NCI-H345 treated with DMSO at 0.1 percent for 48 hours (cell line): ENCODE measurements around the gene JMJD1C.

ENCODE experiments used
- DNase-seq: peaks from one replicate; lab custom pipeline; 2025; ENCODE audit not compliant: unreplicated experiment; lab: John Stamatoyannopoulos, UW

The JMJD1C gene

DNA sequence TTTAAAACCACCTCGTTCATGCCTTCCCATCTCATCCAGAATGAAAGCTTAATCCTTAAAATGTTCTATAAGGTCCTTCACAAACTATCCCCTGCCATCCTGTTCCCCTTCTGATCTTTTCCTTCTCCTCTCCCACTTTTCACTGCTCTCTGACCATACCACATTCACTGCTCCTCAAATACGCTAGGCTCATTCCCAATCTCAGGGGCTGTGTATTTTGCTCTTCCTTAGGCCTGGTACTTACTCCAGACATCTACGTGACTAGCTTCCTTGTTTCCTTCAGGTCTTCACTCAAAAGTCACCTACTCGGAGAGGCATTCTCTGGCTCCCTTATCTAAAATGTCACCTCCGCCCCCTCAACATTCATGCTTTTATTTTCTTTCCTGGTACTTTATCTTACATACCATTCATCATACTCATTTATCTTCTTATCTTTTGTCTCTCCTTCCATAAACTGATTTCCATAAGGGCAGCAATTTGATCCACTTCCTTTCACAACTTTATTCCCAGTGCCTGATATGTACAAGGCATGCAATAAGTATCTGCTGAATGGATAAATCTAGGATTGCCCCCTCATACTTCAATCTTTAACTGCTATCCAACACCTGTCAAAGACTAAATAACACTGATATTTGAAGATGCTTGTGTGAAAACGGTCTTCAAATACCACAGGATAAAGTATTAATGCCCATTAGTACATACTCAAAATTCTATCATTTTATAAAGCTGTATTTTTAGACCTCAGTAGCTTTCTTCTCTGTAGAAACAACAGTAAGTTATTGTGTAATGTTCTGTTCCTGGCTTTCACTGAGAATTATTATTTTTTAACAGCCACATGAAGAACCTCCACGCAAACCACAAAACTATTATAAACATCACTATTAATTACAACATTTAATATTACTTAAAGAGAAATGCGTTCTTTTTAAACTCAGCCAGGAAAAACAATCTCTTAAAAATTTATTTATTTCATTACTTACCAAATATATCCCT lies 27.0 kb downstream of the JMJD1C start:
- DNase-seq, result no peak

GRCh38 chr10:63437116-63437949 lies 28.4 kb downstream of the JMJD1C start:
- no peak for DNase-seq

- no peak for DNase-seq
These were observed 29.6 kb downstream of the JMJD1C start for GRCh38 chr10:63436225-63436624.

DNA sequence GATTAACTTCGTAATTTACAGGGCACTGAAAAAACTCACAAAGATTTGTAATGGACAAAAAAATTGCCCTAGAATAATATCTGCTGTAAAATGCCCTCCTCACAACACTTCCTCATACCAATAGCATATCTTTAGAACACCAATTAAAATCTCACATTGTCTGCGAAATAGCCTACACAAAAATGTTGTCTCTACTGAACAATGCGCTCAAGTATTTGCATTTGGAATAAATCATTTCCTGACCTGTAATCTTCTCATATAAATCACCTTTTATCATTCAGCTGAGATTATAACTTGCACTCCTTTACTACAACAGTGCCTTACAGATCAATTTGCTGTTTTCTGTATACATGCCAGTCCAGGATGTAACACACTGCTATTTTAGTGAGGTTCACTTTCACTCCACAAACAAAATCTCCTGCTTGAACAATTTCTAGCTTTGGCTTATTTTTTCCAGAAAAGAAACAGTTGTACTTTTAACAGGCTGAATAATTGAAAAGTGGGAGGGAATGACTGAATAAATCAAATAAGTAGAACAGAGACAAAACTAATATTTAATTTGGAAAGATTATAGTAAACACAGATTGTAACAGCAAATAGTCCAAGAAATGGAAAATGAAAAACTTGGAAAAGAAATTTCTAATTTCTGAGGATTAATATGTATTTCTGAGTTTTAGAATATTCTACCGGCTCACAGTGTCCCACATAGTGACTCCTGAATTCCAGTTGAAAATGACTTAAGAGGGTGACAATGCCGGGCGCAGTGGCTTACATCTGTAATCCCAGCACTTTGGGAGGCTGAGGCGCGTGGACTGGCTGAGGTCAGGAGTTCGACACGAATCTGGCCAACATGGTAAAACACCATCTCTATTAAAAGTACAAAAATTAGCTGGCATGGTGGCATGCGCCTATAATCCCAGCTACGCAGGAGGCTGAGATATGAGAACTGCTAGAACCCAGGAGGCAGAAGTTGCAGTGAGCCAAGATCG lies 30.6 kb downstream of the JMJD1C start:
- DNase-seq, result no peak

GRCh38 chr10:63431962-63432797 lies 33.6 kb downstream of the JMJD1C start:
- DNase-seq, result no peak

- DNase-seq, result no peak
These were observed 34.8 kb downstream of the JMJD1C start for GRCh38 chr10:63430999-63431356.

- no peak for DNase-seq
These were observed 35.4 kb downstream of the JMJD1C start for GRCh38 chr10:63430091-63430998.

DNA sequence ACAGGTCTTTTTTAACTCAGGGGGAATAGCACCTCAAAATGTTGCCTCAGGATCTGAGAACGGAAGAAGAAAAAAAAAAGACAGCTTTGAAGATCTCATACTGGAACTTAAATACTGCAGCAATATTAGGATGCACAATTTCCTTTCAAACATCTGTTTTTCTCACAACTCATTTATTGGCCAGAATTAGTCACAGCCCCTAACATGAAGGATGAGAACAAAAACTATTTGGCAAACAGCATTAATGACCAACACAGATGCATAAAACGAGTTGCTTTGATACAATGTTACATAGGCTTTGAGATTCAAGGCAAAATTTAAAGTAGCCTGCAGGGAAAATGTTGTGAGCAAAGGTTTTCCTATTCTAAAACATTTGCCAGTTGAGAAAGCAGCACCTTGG lies 36.5 kb downstream of the JMJD1C start:
- no peak for DNase-seq

DNA sequence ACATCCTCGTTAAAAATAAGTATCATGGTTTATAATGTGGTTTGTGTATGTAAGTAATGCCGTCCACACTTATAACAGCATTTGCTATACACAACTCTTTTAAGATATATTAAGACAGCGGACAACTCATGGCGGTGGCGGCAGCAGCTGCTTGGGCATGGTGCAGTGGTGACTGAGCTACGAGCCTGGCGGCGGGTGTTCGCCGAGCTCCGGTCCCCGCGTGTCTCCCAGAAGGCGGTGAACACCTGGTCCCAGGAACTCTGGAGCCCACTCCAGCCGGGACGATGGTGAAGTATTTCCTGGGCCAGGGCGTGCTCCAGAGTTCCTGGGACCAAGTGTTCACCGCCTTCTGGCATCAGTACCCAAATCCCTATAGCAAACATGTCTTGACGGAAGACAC lies 38.8 kb downstream of the JMJD1C start:
- DNase-seq, result no peak

- no peak for DNase-seq
These were observed 40.3 kb downstream of the JMJD1C start for GRCh38 chr10:63425512-63425911.

GRCh38 chr10:63424576-63424975 lies 41.2 kb downstream of the JMJD1C start:
- no peak for DNase-seq

GRCh38 chr10:63423494-63423893 lies 42.3 kb downstream of the JMJD1C start:
- DNase-seq, result no peak

DNA sequence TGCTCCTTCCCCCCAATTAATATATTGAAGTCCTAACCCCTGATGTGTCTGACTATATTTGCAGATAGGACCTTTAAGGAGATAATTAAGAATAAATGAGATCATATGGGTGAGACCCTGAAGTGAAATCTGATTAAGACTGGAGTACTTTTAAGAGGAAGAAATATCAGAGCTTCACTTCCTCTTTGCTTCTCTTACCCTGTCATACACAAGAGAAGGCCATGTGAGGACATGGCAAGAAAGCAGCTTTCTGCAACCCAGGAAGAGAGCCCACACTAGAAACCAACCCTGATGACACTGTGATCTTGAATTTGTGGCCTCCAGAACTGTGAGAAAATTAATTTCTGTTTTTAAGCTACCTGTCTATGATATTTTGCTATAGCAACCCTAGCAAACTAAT lies 44.2 kb downstream of the JMJD1C start:
- DNase-seq, result no peak

GRCh38 chr10:63416376-63416775 lies 49.4 kb downstream of the JMJD1C start:
- no peak for DNase-seq

- DNase-seq, result no peak
These were observed 50.0 kb downstream of the JMJD1C start for GRCh38 chr10:63415640-63416244.

DNA sequence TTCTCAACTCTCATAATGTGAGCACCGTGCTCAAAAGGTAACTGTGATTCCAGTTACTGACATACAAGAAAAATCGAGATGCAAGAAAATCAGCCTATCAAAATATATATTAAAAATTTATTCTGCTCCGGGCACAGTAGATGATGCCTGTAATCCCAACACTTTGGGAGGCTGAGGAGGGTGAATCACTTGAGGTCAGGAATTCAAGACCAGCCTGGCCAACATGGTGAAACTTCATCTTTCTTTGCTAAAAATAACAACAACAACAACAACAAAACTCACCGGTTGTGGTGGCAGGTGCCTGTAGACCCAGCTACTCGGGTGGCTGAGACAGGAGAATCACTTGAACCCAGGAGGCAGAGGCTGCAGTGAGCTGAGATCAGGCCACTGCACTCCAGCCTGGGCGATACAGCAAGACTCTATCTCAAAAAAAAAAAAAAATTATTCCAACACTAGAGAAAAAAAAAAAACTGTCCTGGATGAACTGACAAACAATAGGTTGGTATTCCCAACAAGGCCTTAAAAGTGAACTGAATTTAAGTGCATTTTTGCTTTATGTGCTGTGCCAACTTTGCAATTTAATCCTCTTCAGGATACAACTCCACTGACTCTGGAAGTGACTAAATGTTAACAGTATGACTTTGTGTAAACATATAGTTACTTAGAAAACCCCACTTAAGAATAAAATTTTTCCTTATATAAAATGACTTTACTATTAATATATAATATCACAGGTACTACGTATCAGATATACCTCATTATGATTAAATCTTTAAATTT lies 51.1 kb downstream of the JMJD1C start:
- no peak for DNase-seq

- DNase-seq, result no peak
These were observed 52.3 kb downstream of the JMJD1C start for GRCh38 chr10:63413429-63413828.

DNA sequence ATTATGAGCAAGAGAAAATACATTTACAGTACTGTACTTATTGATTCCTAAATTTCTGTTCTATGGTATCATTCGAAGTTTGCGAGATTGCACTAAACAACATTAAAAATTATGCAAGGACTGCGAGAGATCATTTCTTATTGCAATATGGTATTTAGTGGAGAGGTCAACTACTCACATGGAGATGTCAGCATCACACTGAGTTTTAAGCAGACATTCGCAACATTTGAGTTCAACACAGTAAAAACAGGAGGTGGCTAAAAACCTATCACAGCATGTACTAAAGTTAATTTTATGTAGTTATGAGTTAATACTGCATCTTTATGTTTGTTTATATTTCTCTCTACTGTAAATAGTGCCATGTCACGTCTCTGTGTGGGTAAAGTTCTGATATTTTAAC lies 53.5 kb downstream of the JMJD1C start:
- no peak for DNase-seq
